Mesenchymal stem cell (in vitro differentiated cells and primary cell): ENCODE measurements around the gene ACOX3.
A peak's percentile ranks its signal among the peaks of the same experiment; 100 is the strongest.

Experiments used
- DNase-seq: peaks from one replicate; pipeline ENCODE4 v3.0.0-alpha.2; 2013
- H2AFZ ChIP-seq: one replicate; pipeline ENCODE4 v1.6.1; 2013; ENCODE audit warnings: low read depth, mild to moderate bottlenecking, control low read depth, inconsistent platforms, low read length, moderate library complexity
- H2AK5ac ChIP-seq: 2 replicates; pipeline ENCODE4 v1.6.1; 2013; ENCODE audit warnings: low read length, moderate library complexity, mild to moderate bottlenecking, inconsistent platforms; ENCODE audit not compliant: severe bottlenecking
- H2BK120ac ChIP-seq: one replicate; pipeline ENCODE4 v1.6.1; 2013; ENCODE audit warnings: low read depth, mild to moderate bottlenecking, inconsistent platforms, low read length, moderate library complexity
- H2BK12ac ChIP-seq, 2 experiments: one replicate each; pipeline ENCODE4 v1.6.1; 2013; ENCODE audit warnings: inconsistent platforms in 2 of 2, low read length in 2 of 2, mild to moderate bottlenecking in 2 of 2, moderate library complexity in 2 of 2, control low read depth in 1 of 2
- H2BK15ac ChIP-seq: one replicate; pipeline ENCODE4 v1.6.1; 2013; ENCODE audit warnings: mild to moderate bottlenecking, low read depth, inconsistent platforms; ENCODE audit not compliant: poor library complexity, severe bottlenecking
- H2BK5ac ChIP-seq: 2 replicates; pipeline ENCODE4 v1.6.1; 2013; ENCODE audit warnings: low read depth, mild to moderate bottlenecking, low read length, control low read depth, inconsistent platforms; ENCODE audit not compliant: poor library complexity, severe bottlenecking
- H3K14ac ChIP-seq, 2 experiments: one replicate each; pipeline ENCODE4 v1.6.1; 2013; ENCODE audit warnings: inconsistent platforms in 2 of 2, low read length in 2 of 2, control low read depth in 1 of 2, mild to moderate bottlenecking in 1 of 2, moderate library complexity in 1 of 2
- H3K18ac ChIP-seq, 2 experiments: one replicate each; pipeline ENCODE4 v1.6.1; 2013; ENCODE audit warnings: inconsistent platforms in 2 of 2, low read length in 2 of 2, control low read depth in 1 of 2, low read depth in 1 of 2, mild to moderate bottlenecking in 1 of 2
- H3K23ac ChIP-seq, 2 experiments: one replicate each; pipeline ENCODE4 v1.6.1; 2013; ENCODE audit warnings: inconsistent platforms in 2 of 2, low read length in 2 of 2, mild to moderate bottlenecking in 2 of 2, moderate library complexity in 2 of 2, control low read depth in 1 of 2
- H3K27ac ChIP-seq: 2 replicates; pipeline ENCODE4 v1.5.1; 2013; ENCODE audit warnings: mild to moderate bottlenecking, moderate library complexity, low read length, control low read depth, inconsistent platforms; ENCODE audit not compliant: poor library complexity, severe bottlenecking
- H3K27me3 ChIP-seq, 2 experiments: 2 replicates each; pipeline versions ENCODE4 v1.6.1 to v1.7.0; 2013; ENCODE audit warnings: low read length in 2 of 2, mild to moderate bottlenecking in 2 of 2, moderate library complexity in 2 of 2, control low read depth in 1 of 2, inconsistent platforms in 1 of 2; ENCODE audit not compliant: control insufficient read depth in 1 of 2, insufficient read depth in 1 of 2
- H3K36me3 ChIP-seq, 2 experiments: 2 replicates each; pipeline versions ENCODE4 v1.6.1 to v1.7.0; 2013; ENCODE audit warnings: low read length in 2 of 2, control low read depth in 1 of 2, inconsistent platforms in 1 of 2, low read depth in 1 of 2, mild to moderate bottlenecking in 1 of 2; ENCODE audit not compliant: insufficient read depth in 2 of 2, control insufficient read depth in 1 of 2
- H3K4ac ChIP-seq, 2 experiments: one replicate each; pipeline ENCODE4 v1.6.1; 2013; ENCODE audit warnings: inconsistent platforms in 2 of 2, low read length in 2 of 2, mild to moderate bottlenecking in 2 of 2, moderate library complexity in 2 of 2, control low read depth in 1 of 2, low read depth in 1 of 2
- H3K4me1 ChIP-seq: 2 replicates; pipeline ENCODE4 v1.6.1; 2013; ENCODE audit warnings: low read depth, low read length, control low read depth; ENCODE audit not compliant: control insufficient read depth, insufficient read depth
- H3K4me2 ChIP-seq: 2 replicates; pipeline ENCODE4 v1.6.1; 2013; ENCODE audit warnings: low read length, mild to moderate bottlenecking, inconsistent platforms; ENCODE audit not compliant: poor library complexity, severe bottlenecking
- H3K4me3 ChIP-seq, 2 experiments: 2 replicates each; pipeline versions ENCODE4 v1.5.1 to v1.7.0; 2013; ENCODE audit warnings: low read length in 2 of 2, mild to moderate bottlenecking in 2 of 2, control low read depth in 1 of 2, low read depth in 1 of 2; ENCODE audit not compliant: insufficient read depth in 1 of 2
- H3K79me1 ChIP-seq: replicated peaks from 2 replicates; pipeline ENCODE4 v1.6.1; 2013; ENCODE audit warnings: mild to moderate bottlenecking, control low read depth, low read length, inconsistent platforms; ENCODE audit not compliant: poor library complexity, severe bottlenecking
- H3K9ac ChIP-seq: 2 replicates; pipeline ENCODE4 v1.7.0; 2013; ENCODE audit warnings: mild to moderate bottlenecking, low read length, moderate library complexity
- H3K9me3 ChIP-seq: 2 replicates; pipeline ENCODE4 v1.7.0; 2013; ENCODE audit warnings: mild to moderate bottlenecking, low read length; ENCODE audit not compliant: control insufficient read depth
- H4K8ac ChIP-seq: one replicate; pipeline ENCODE4 v1.6.1; 2013; ENCODE audit warnings: inconsistent platforms, mild to moderate bottlenecking, low read length, moderate library complexity
- H4K91ac ChIP-seq: one replicate; pipeline ENCODE4 v1.6.1; 2013; ENCODE audit warnings: mild to moderate bottlenecking, low read length, inconsistent platforms
- WGBS: methylation state at CpG from one replicate; pipeline ENCODE4 v1.1.7; 2013; ENCODE audit warnings: mixed read lengths; 5-methylcytosine and 5-hydroxymethylcytosine counted together

Gene ACOX3

GRCh38 chr4:8405516-8405875 lies 35.0 kb downstream of the ACOX3 start:
- Histone ChIP-seq H3K36me3 (peaks cover 66 to 68% of the 10 kb centered on the region in 2 experiments), H3K23ac (no peak overlapping the region), H3K9ac (no peak overlapping the region), H3K79me1 (peaks cover 12% of the 10 kb centered on the region), H4K91ac (no peak overlapping the region), H3K9me3 (no peaks in the 10 kb centered on the region), H4K8ac (no peak overlapping the region), H3K4me3 (no peak overlapping the region), H2AK5ac (no peak overlapping the region), H2BK5ac (no peak overlapping the region), H3K14ac (no peak overlapping the region), H3K18ac (no peak overlapping the region), H3K4ac (no peak overlapping the region), H3K4me2 (no peak overlapping the region), H2BK12ac (peak overlapping the region in 1 of 2 experiments; percentile 29), H2AFZ (no peak overlapping the region), H2BK15ac (no peak overlapping the region), H3K27ac (no peak overlapping the region), H3K27me3 (no peaks in the 10 kb centered on the region), H3K4me1 (peaks cover 9% of the 10 kb centered on the region), H2BK120ac (no peak overlapping the region)
- DNase-seq = no peak
- 96% methylated on average over 9 of the region's 9 CpGs for whole genome bisulfite sequencing

- H3K27me3 ChIP-seq = no peaks in the 10 kb centered on the region
- H3K79me1 ChIP-seq = peaks cover 12% of the 10 kb centered on the region
- H3K18ac ChIP-seq = no peak overlapping the region
- H2AK5ac ChIP-seq = no peak overlapping the region
- no peak overlapping the region for H3K4ac ChIP-seq
- no peak overlapping the region for H3K4me3 ChIP-seq
- H3K4me1 ChIP-seq = peaks cover 7% of the 10 kb centered on the region
- H2BK5ac ChIP-seq = no peak overlapping the region
- H3K36me3 ChIP-seq = peaks cover 64% of the 10 kb centered on the region in 2 experiments
- DNase-seq = no peak
- no peak overlapping the region for H2AFZ ChIP-seq
- H3K9me3 ChIP-seq = no peaks in the 10 kb centered on the region
- no peak overlapping the region for H4K91ac ChIP-seq
- no peak overlapping the region for H2BK15ac ChIP-seq
- H3K27ac ChIP-seq = no peak overlapping the region
- H2BK120ac ChIP-seq = no peak overlapping the region
- H2BK12ac ChIP-seq = no peak overlapping the region
- no peak overlapping the region for H3K9ac ChIP-seq
- H3K23ac ChIP-seq = no peak overlapping the region
- H4K8ac ChIP-seq = no peak overlapping the region
- no peak overlapping the region for H3K14ac ChIP-seq
- 95% methylated on average over 14 of the region's 14 CpGs for WGBS
- H3K4me2 ChIP-seq = no peak overlapping the region
Observed at GRCh38 chr4:8404791-8405515, 35.6 kb downstream of the ACOX3 start.

GRCh38 chr4:8403976-8404375 lies 36.5 kb downstream of the ACOX3 start:
- peaks cover 4% of the 10 kb centered on the region for H3K4me1 ChIP-seq
- DNase-seq = no peak
- H3K27ac ChIP-seq = no peak overlapping the region
- H3K18ac ChIP-seq = no peak overlapping the region
- H2AK5ac ChIP-seq = no peak overlapping the region
- H4K91ac ChIP-seq = no peak overlapping the region
- no peak overlapping the region for H2BK5ac ChIP-seq
- 97% methylated on average over 9 of the region's 13 CpGs for WGBS
- peak overlapping the region in 1 of 2 experiments; percentile 53 for H3K4ac ChIP-seq
- no peaks in the 10 kb centered on the region for H3K9me3 ChIP-seq
- no peak overlapping the region for H2AFZ ChIP-seq
- H4K8ac ChIP-seq = no peak overlapping the region
- no peak overlapping the region for H3K14ac ChIP-seq
- H3K27me3 ChIP-seq = no peaks in the 10 kb centered on the region
- H3K36me3 ChIP-seq = peaks cover 62 to 65% of the 10 kb centered on the region in 2 experiments
- H3K79me1 ChIP-seq = peaks cover 12% of the 10 kb centered on the region
- H3K23ac ChIP-seq = no peak overlapping the region
- H2BK15ac ChIP-seq = no peak overlapping the region
- H3K4me3 ChIP-seq = no peak overlapping the region
- H3K4me2 ChIP-seq = no peak overlapping the region
- H3K9ac ChIP-seq = no peak overlapping the region
- H2BK12ac ChIP-seq = no peak overlapping the region
- no peak overlapping the region for H2BK120ac ChIP-seq

GRCh38 chr4:8403173-8403753 lies 37.3 kb downstream of the ACOX3 start:
- Histone ChIP-seq H2AFZ (no peak overlapping the region), H2BK15ac (no peak overlapping the region)
- WGBS = 46% methylated on average over 12 of the region's 12 CpGs

More at GRCh38 chr4:8403173-8403753, 37.3 kb downstream of the ACOX3 start:
- peak; percentile 78 for DNase-seq
- H4K8ac ChIP-seq = no peak overlapping the region
- no peak overlapping the region for H3K23ac ChIP-seq
- peaks cover 12% of the 10 kb centered on the region for H3K79me1 ChIP-seq
- peaks cover 62 to 68% of the 10 kb centered on the region in 2 experiments for H3K36me3 ChIP-seq
- no peak overlapping the region for H2AK5ac ChIP-seq
- no peak overlapping the region for H3K27ac ChIP-seq
- no peak overlapping the region for H4K91ac ChIP-seq
- peaks cover 6% of the 10 kb centered on the region for H3K4me1 ChIP-seq
- peak overlapping the region in 1 of 2 experiments; percentile 29 for H2BK12ac ChIP-seq
- no peaks in the 10 kb centered on the region for H3K27me3 ChIP-seq
- H3K4me2 ChIP-seq = no peak overlapping the region
- no peak overlapping the region for H3K14ac ChIP-seq
- H3K4ac ChIP-seq = no peak overlapping the region
- no peaks in the 10 kb centered on the region for H3K9me3 ChIP-seq
- H3K4me3 ChIP-seq = no peak overlapping the region
- H3K18ac ChIP-seq = no peak overlapping the region
- peak overlapping the region; percentile 12 for H3K9ac ChIP-seq
- no peak overlapping the region for H2BK5ac ChIP-seq
- no peak overlapping the region for H2BK120ac ChIP-seq
